Neural progenitor cell (in vitro differentiated cells): ENCODE data around the gene ISLR. TPM values are rescaled to one million over a fixed set of nuclear protein-coding genes. Genes with fewer than 3 reads are reported as not detected.

Experiments used
- DNase-seq: peaks from one replicate; pipeline ENCODE4 v3.0.0-alpha.2; 2016; ENCODE audit warnings: low spot score
- H2AFZ ChIP-seq: fragments of 200-600 bp; sonication (generic); replicated peaks from 2 replicates; pipeline ENCODE4 v1.6.1; 2016; ENCODE audit warnings: antibody characterized with exemption
- H3F3A ChIP-seq: fragments of 200-600 bp; sonication (generic); 2 replicates; pipeline ENCODE4 v1.6.1; 2016; ENCODE audit warnings: antibody characterized with exemption, low read depth
- H3K27ac ChIP-seq: fragments of 200-600 bp; sonication (generic); 2 replicates; pipeline ENCODE4 v1.5.1; 2016; ENCODE audit warnings: mild to moderate bottlenecking
- H3K27me3 ChIP-seq: fragments of 200-600 bp; sonication (generic); 2 replicates; pipeline ENCODE4 v1.6.1; 2016; ENCODE audit warnings: mild to moderate bottlenecking, moderate library complexity
- H3K36me3 ChIP-seq: fragments of 200-600 bp; sonication (generic); 2 replicates; pipeline ENCODE4 v1.5.1; 2016
- H3K4me1 ChIP-seq: fragments of 200-600 bp; sonication (generic); 2 replicates; pipeline ENCODE4 v1.6.1; 2016; ENCODE audit warnings: mixed run types
- H3K4me2 ChIP-seq: fragments of 200-600 bp; sonication (generic); 2 replicates; pipeline ENCODE4 v1.6.1; 2016
- H3K4me3 ChIP-seq: fragments of 200-600 bp; sonication (generic); 2 replicates; pipeline ENCODE4 v1.5.1; 2016
- H3K79me2 ChIP-seq: fragments of 200-600 bp; sonication (generic); 2 replicates; pipeline ENCODE4 v1.6.1; 2016; ENCODE audit warnings: low read depth
- H3K9ac ChIP-seq: fragments of 200-600 bp; sonication (generic); 2 replicates; pipeline ENCODE4 v1.6.1; 2016
- H3K9me3 ChIP-seq: fragments of 200-600 bp; sonication (generic); 2 replicates; pipeline ENCODE4 v1.5.1; 2016; ENCODE audit warnings: low read depth
- H4K20me1 ChIP-seq: fragments of 200-600 bp; sonication (generic); 2 replicates; pipeline ENCODE4 v1.6.1; 2016; ENCODE audit warnings: low read depth
- H3K27ac Mint-ChIP-seq: 3 replicates; pipeline ENCODE4 v1.8.0; 2021; ENCODE audit warnings: mixed read lengths
- H3K27me3 Mint-ChIP-seq: 2 replicates; pipeline ENCODE4 v1.8.0; 2022; ENCODE audit warnings: low read depth, mild to moderate bottlenecking, inconsistent platforms, moderate library complexity, mixed read lengths; ENCODE audit not compliant: insufficient read depth
- H3K36me3 Mint-ChIP-seq: 3 replicates; pipeline ENCODE4 v1.8.0; 2021; ENCODE audit warnings: mixed read lengths
- H3K4me1 Mint-ChIP-seq: 3 replicates; pipeline ENCODE4 v1.8.0; 2021; ENCODE audit warnings: mixed read lengths
- H3K4me3 Mint-ChIP-seq: 3 replicates; pipeline ENCODE4 v1.8.0; 2021; ENCODE audit warnings: mild to moderate bottlenecking, moderate library complexity, mixed read lengths
- H3K9me3 Mint-ChIP-seq: 3 replicates; pipeline ENCODE4 v1.8.0; 2020; ENCODE audit warnings: mixed read lengths
- EZH2 ChIP-seq: fragments of 200-600 bp; sonication (generic); IDR thresholded peaks from 2 replicates; pipeline ENCODE4 v1.6.1; 2017; ENCODE audit warnings: antibody characterized with exemption, mild to moderate bottlenecking, moderate library complexity
- EZH2phosphoT487 ChIP-seq: fragments of 200-600 bp; sonication (generic); IDR thresholded peaks from 2 replicates; pipeline ENCODE4 v1.6.1; 2017; ENCODE audit warnings: antibody characterized with exemption
- total RNA-seq: library from RNA; depleted of rRNA; stranded (reverse); fragments of >200 nt; gene quantifications from 2 replicates; pipeline ENCODE4 v1.2.3, GENCODE V29; 2015; ENCODE audit warnings: low replicate concordance
- TF ChIP-seq, protein P1 (sequence below): fragments of 200-600 bp; sonication (generic); IDR thresholded peaks from 2 replicates; pipeline ENCODE4 v1.5.1; 2017; ENCODE audit warnings: antibody characterized with exemption, mild to moderate bottlenecking

ISLR gene
- total RNA-seq, 1 donor from 2014 or later = not detected

GRCh38 chr15:74165461-74165860 is 8.0 kb upstream of the ISLR start:
- peaks cover 2% of the 10 kb centered on the region for H3K36me3 Mint-ChIP-seq
- no peaks in the 10 kb centered on the region for H3K4me1 ChIP-seq
- DNase-seq = no peak
- H3K9me3 ChIP-seq = no peaks in the 10 kb centered on the region
- H2AFZ ChIP-seq = no peak overlapping the region
- H3K36me3 ChIP-seq = no peaks in the 10 kb centered on the region
- H3K4me3 ChIP-seq = no peak overlapping the region
- H4K20me1 ChIP-seq = no peaks in the 10 kb centered on the region
- H3K27me3 ChIP-seq = no peaks in the 10 kb centered on the region
- no peak overlapping the region for H3K9ac ChIP-seq
- no peak overlapping the region for H3K4me3 Mint-ChIP-seq
- H3K4me1 Mint-ChIP-seq = peaks cover 16% of the 10 kb centered on the region
- no peak overlapping the region for H3K27ac ChIP-seq
- no peaks in the 10 kb centered on the region for H3K9me3 Mint-ChIP-seq
- peaks cover 10% of the 10 kb centered on the region for H3K27me3 Mint-ChIP-seq
- no peaks in the 10 kb centered on the region for H3F3A ChIP-seq
- no peaks in the 10 kb centered on the region for H3K79me2 ChIP-seq
- H3K27ac Mint-ChIP-seq = no peak overlapping the region
- H3K4me2 ChIP-seq = no peak overlapping the region
- no peak for TF ChIP-seq EZH2

- Histone ChIP-seq H3K4me2 (no peak overlapping the region), H3K9ac (no peak overlapping the region), H3F3A (no peaks in the 10 kb centered on the region), H3K27ac (no peak overlapping the region), H3K9me3 (no peaks in the 10 kb centered on the region), H2AFZ (no peak overlapping the region), H3K27me3 (no peaks in the 10 kb centered on the region), H3K79me2 (no peaks in the 10 kb centered on the region), H3K4me3 (no peak overlapping the region), H3K36me3 (no peaks in the 10 kb centered on the region), H3K4me1 (peaks cover 5% of the 10 kb centered on the region), H4K20me1 (no peaks in the 10 kb centered on the region)
- H3K4me1 Mint-ChIP-seq = peaks cover 31% of the 10 kb centered on the region
- TF ChIP-seq EZH2 = no peak
- TF ChIP-seq, protein P1, sequence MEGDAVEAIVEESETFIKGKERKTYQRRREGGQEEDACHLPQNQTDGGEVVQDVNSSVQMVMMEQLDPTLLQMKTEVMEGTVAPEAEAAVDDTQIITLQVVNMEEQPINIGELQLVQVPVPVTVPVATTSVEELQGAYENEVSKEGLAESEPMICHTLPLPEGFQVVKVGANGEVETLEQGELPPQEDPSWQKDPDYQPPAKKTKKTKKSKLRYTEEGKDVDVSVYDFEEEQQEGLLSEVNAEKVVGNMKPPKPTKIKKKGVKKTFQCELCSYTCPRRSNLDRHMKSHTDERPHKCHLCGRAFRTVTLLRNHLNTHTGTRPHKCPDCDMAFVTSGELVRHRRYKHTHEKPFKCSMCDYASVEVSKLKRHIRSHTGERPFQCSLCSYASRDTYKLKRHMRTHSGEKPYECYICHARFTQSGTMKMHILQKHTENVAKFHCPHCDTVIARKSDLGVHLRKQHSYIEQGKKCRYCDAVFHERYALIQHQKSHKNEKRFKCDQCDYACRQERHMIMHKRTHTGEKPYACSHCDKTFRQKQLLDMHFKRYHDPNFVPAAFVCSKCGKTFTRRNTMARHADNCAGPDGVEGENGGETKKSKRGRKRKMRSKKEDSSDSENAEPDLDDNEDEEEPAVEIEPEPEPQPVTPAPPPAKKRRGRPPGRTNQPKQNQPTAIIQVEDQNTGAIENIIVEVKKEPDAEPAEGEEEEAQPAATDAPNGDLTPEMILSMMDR = no peak
- TF ChIP-seq EZH2phosphoT487 = no peak
- no peak for DNase-seq
- no peak overlapping the region for H3K4me3 Mint-ChIP-seq
- H3K9me3 Mint-ChIP-seq = peaks cover 3% of the 10 kb centered on the region
- peaks cover 2% of the 10 kb centered on the region for H3K36me3 Mint-ChIP-seq
- H3K27me3 Mint-ChIP-seq = peaks cover 13% of the 10 kb centered on the region
- no peak overlapping the region for H3K27ac Mint-ChIP-seq
These were observed 5.6 kb upstream of the ISLR start for GRCh38 chr15:74167891-74168331.

DNA sequence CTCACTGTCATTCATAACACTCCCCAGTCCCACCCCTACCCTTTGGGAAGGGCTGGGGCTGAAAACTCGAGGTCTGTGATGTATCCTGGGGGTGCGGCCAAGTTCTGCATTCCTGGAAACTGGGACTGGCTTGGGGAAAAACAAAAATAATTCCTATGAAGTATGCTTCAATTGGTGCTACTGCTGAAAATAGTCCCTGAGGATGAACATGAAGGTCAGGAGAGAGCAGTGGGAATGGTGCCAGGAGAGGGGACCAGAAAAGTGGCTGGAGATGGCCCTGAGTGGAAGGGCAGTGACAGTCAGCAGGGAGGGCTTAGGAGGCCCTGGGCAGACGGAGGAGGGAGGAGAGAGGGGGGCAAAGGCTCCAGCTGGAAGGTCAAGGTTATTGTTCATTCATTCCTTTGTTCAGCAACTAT is 4.8 kb upstream of the ISLR start:
- no peak for TF ChIP-seq EZH2
- TF ChIP-seq, protein P1 = no peak
- Histone ChIP-seq H2AFZ (no peak overlapping the region), H3K4me3 (no peak overlapping the region), H4K20me1 (no peaks in the 10 kb centered on the region), H3K27me3 (no peaks in the 10 kb centered on the region), H3F3A (peaks cover 6% of the 10 kb centered on the region), H3K79me2 (no peaks in the 10 kb centered on the region), H3K27ac (no peak overlapping the region), H3K4me1 (peaks cover 13% of the 10 kb centered on the region), H3K9ac (no peak overlapping the region), H3K36me3 (no peaks in the 10 kb centered on the region), H3K9me3 (no peaks in the 10 kb centered on the region), H3K4me2 (no peak overlapping the region)
- H3K27me3 Mint-ChIP-seq = peaks cover 12% of the 10 kb centered on the region
- peaks cover 2% of the 10 kb centered on the region for H3K36me3 Mint-ChIP-seq
- H3K27ac Mint-ChIP-seq = peak overlapping the region; percentile 46
- peaks cover 39% of the 10 kb centered on the region for H3K4me1 Mint-ChIP-seq
- H3K9me3 Mint-ChIP-seq = peaks cover 3% of the 10 kb centered on the region
- no peak overlapping the region for H3K4me3 Mint-ChIP-seq
- DNase-seq = no peak

- Histone ChIP-seq H3K4me1 (peaks cover 18% of the 10 kb centered on the region), H3K27me3 (no peaks in the 10 kb centered on the region), H3K4me3 (no peak overlapping the region), H3F3A (peaks cover 6% of the 10 kb centered on the region), H3K27ac (no peak overlapping the region), H3K79me2 (no peaks in the 10 kb centered on the region), H3K9ac (no peak overlapping the region), H3K4me2 (no peak overlapping the region), H2AFZ (no peak overlapping the region), H4K20me1 (no peaks in the 10 kb centered on the region), H3K9me3 (no peaks in the 10 kb centered on the region), H3K36me3 (no peaks in the 10 kb centered on the region)
- no peak overlapping the region for H3K4me3 Mint-ChIP-seq
- H3K9me3 Mint-ChIP-seq = peaks cover 3% of the 10 kb centered on the region
- peak overlapping the region; percentile 24 for H3K27ac Mint-ChIP-seq
- DNase-seq = no peak
- peaks cover 12% of the 10 kb centered on the region for H3K27me3 Mint-ChIP-seq
- TF ChIP-seq, protein P1 = no peak
- no peak for TF ChIP-seq EZH2phosphoT487
- TF ChIP-seq EZH2 = no peak
- peaks cover 51% of the 10 kb centered on the region for H3K4me1 Mint-ChIP-seq
- H3K36me3 Mint-ChIP-seq = no peaks in the 10 kb centered on the region
These were observed 3.3 kb upstream of the ISLR start for GRCh38 chr15:74170071-74170844.
